Measurements from ENCODE around the gene MADD.

GRCh38 chr11:47274495-47275235, 4.7 kb downstream of the MADD start:
- no peak for TF ChIP-seq POLR2A (IDR thresholded peaks at IDR 0.05)
- TF ChIP-seq CTCF (IDR thresholded peaks at IDR 0.05), result no peak
